ENCODE data around the gene KIAA0753. TPM values are rescaled to one million over a fixed set of nuclear protein-coding genes. Genes with fewer than 3 reads are reported as not detected.

KIAA0753 gene
- total and polyA plus RNA-seq, 2 of the 13 experiments (the other 11 are each of a cell fraction or from before 2014, with no cell fraction given) = 5.2 to 9.1 TPM

DNA sequence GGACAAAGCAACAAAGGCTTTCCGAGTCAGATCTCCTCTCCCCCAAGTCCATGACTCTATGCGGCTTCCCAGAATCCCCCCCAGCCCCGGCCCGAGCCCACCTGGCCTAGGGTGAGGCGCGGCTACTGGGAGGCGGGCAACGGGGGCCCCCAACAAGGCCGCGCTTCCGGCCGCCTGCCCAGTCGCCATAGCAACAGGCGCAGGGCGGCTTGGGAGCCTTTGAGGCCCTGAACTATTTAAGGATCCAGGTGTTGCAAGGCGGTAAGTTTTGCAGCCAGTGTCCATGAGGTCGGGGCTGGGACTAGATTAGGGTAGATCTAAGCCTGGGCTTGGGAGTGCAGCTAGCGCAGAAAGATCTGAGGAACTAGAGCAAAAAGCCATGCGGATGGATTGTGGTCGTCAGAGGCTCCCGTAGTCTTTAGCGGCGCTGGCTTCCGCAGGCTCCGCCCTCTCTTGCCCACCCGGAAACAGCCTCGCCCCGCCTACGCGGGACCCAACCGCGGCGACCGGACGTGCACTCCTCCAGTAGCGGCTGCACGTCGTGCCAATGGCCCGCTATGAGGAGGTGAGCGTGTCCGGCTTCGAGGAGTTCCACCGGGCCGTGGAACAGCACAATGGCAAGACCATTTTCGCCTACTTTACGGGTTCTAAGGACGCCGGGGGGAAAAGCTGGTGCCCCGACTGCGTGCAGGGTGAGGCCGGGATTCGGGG is at the start of gene KIAA0753, which contains the start of gene TXNDC17 (continued):
- TF ChIP-seq FOXJ3 (CRISPR knock-in tag; IDR thresholded peaks at IDR 0.05; ENCODE audit: borderline replicate concordance) = peak; percentile 32; the same call in 1 of the 2 replicates
- peak; percentile 90; the same call in 1 of the 2 replicates for TF ChIP-seq YEATS2 (CRISPR knock-in tag; IDR thresholded peaks at IDR 0.05; ENCODE audit: borderline replicate concordance)
- no peak for TF ChIP-seq SMARCC2 (IDR thresholded peaks at IDR 0.05)
- no peak; the same call in 1 of the 2 replicates for TF ChIP-seq ZNF550 (CRISPR knock-in tag; IDR thresholded peaks at IDR 0.05; ENCODE audit: borderline replicate concordance)
- TF ChIP-seq, protein P1, sequence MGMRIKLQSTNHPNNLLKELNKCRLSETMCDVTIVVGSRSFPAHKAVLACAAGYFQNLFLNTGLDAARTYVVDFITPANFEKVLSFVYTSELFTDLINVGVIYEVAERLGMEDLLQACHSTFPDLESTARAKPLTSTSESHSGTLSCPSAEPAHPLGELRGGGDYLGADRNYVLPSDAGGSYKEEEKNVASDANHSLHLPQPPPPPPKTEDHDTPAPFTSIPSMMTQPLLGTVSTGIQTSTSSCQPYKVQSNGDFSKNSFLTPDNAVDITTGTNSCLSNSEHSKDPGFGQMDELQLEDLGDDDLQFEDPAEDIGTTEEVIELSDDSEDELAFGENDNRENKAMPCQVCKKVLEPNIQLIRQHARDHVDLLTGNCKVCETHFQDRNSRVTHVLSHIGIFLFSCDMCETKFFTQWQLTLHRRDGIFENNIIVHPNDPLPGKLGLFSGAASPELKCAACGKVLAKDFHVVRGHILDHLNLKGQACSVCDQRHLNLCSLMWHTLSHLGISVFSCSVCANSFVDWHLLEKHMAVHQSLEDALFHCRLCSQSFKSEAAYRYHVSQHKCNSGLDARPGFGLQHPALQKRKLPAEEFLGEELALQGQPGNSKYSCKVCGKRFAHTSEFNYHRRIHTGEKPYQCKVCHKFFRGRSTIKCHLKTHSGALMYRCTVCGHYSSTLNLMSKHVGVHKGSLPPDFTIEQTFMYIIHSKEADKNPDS (CRISPR knock-in tag; IDR thresholded peaks at IDR 0.05) = no peak
- TF ChIP-seq, protein P2, sequence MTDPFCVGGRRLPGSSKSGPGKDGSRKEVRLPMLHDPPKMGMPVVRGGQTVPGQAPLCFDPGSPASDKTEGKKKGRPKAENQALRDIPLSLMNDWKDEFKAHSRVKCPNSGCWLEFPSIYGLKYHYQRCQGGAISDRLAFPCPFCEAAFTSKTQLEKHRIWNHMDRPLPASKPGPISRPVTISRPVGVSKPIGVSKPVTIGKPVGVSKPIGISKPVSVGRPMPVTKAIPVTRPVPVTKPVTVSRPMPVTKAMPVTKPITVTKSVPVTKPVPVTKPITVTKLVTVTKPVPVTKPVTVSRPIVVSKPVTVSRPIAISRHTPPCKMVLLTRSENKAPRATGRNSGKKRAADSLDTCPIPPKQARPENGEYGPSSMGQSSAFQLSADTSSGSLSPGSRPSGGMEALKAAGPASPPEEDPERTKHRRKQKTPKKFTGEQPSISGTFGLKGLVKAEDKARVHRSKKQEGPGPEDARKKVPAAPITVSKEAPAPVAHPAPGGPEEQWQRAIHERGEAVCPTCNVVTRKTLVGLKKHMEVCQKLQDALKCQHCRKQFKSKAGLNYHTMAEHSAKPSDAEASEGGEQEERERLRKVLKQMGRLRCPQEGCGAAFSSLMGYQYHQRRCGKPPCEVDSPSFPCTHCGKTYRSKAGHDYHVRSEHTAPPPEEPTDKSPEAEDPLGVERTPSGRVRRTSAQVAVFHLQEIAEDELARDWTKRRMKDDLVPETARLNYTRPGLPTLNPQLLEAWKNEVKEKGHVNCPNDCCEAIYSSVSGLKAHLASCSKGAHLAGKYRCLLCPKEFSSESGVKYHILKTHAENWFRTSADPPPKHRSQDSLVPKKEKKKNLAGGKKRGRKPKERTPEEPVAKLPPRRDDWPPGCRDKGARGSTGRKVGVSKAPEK (CRISPR knock-in tag; IDR thresholded peaks at IDR 0.05; ENCODE audit: borderline replicate concordance) = no peak
- 0 out of 2 replicates have a peak, but pooled peaks have one; percentile 54 for TF ChIP-seq ARHGAP35 (CRISPR knock-in tag; IDR thresholded peaks at IDR 0.05; ENCODE audit: borderline replicate concordance)
- TF ChIP-seq SMYD3 (CRISPR knock-in tag; IDR thresholded peaks at IDR 0.05) = peak; percentile 82; the same call in 1 of the 2 replicates
- TF ChIP-seq, protein P3, sequence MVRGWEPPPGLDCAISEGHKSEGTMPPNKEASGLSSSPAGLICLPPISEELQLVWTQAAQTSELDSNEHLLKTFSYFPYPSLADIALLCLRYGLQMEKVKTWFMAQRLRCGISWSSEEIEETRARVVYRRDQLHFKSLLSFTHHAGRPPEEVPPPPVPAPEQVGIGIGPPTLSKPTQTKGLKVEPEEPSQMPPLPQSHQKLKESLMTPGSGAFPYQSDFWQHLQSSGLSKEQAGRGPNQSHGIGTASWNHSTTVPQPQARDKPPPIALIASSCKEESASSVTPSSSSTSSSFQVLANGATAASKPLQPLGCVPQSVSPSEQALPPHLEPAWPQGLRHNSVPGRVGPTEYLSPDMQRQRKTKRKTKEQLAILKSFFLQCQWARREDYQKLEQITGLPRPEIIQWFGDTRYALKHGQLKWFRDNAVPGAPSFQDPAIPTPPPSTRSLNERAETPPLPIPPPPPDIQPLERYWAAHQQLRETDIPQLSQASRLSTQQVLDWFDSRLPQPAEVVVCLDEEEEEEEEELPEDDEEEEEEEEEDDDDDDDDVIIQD (CRISPR knock-in tag; IDR thresholded peaks at IDR 0.05; ENCODE audit: low read depth) = no peak
- TF ChIP-seq, protein P4, sequence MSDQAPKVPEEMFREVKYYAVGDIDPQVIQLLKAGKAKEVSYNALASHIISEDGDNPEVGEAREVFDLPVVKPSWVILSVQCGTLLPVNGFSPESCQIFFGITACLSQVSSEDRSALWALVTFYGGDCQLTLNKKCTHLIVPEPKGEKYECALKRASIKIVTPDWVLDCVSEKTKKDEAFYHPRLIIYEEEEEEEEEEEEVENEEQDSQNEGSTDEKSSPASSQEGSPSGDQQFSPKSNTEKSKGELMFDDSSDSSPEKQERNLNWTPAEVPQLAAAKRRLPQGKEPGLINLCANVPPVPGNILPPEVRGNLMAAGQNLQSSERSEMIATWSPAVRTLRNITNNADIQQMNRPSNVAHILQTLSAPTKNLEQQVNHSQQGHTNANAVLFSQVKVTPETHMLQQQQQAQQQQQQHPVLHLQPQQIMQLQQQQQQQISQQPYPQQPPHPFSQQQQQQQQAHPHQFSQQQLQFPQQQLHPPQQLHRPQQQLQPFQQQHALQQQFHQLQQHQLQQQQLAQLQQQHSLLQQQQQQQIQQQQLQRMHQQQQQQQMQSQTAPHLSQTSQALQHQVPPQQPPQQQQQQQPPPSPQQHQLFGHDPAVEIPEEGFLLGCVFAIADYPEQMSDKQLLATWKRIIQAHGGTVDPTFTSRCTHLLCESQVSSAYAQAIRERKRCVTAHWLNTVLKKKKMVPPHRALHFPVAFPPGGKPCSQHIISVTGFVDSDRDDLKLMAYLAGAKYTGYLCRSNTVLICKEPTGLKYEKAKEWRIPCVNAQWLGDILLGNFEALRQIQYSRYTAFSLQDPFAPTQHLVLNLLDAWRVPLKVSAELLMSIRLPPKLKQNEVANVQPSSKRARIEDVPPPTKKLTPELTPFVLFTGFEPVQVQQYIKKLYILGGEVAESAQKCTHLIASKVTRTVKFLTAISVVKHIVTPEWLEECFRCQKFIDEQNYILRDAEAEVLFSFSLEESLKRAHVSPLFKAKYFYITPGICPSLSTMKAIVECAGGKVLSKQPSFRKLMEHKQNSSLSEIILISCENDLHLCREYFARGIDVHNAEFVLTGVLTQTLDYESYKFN (CRISPR knock-in tag; conservative IDR thresholded peaks at IDR 0.05) = peak; percentile 37
- TF ChIP-seq SETDB1 (CRISPR knock-in tag; IDR thresholded peaks at IDR 0.05; ENCODE audit: borderline replicate concordance) = no peak
- 0 out of 2 replicates have a peak, but pooled peaks have one; percentile 35 for TF ChIP-seq ZNF670 (CRISPR knock-in tag; IDR thresholded peaks at IDR 0.05; ENCODE audit: borderline replicate concordance)
- TF ChIP-seq ZNF264 (CRISPR knock-in tag; IDR thresholded peaks at IDR 0.05) = peak; percentile 66; the same call in 1 of the 2 replicates
- peak; percentile 57; the same call in 1 of the 2 replicates for TF ChIP-seq ZBTB7B (CRISPR knock-in tag; IDR thresholded peaks at IDR 0.05)
- no peak for TF ChIP-seq XBP1 (CRISPR knock-in tag; IDR thresholded peaks at IDR 0.05)
- TF ChIP-seq SP4 (CRISPR knock-in tag; IDR thresholded peaks at IDR 0.05) = peak; percentile 84
